Left ventricle myocardium inferior (tissue), 1 donor: ENCODE data around the gene PLD5. TPM values are rescaled to one million over a fixed set of nuclear protein-coding genes. Genes with fewer than 3 reads are reported as not detected.
"Not testable (repeated sequence)": the region's sequence is repeated elsewhere in the genome, so short reads cannot be mapped to it uniquely, and the experiment has no call there.

Experiments used
- DNase-seq: peaks from one replicate; pipeline ENCODE4 v3.0.0-alpha.2; 2020
- H3K27ac ChIP-seq: fragments of 200-600 bp; replicated peaks from 2 replicates; pipeline ENCODE4 v1.8.0; 2021
- H3K27me3 ChIP-seq: fragments of 200-600 bp; 2 replicates; pipeline ENCODE4 v1.8.0; 2021; ENCODE audit warnings: low read depth
- H3K36me3 ChIP-seq: fragments of 200-600 bp; 2 replicates; pipeline ENCODE4 v1.8.0; 2021
- H3K4me1 ChIP-seq: fragments of 200-600 bp; 2 replicates; pipeline ENCODE4 v1.8.0; 2021
- H3K4me3 ChIP-seq: fragments of 200-600 bp; 2 replicates; pipeline ENCODE4 v1.8.0; 2021; ENCODE audit warnings: mild to moderate bottlenecking, moderate library complexity
- H3K9me3 ChIP-seq: fragments of 200-600 bp; replicated peaks from 2 replicates; pipeline ENCODE4 v1.8.0; 2021
- CTCF ChIP-seq: fragments of 200-600 bp; IDR thresholded peaks from 2 replicates; pipeline ENCODE4 v1.8.0; 2021; ENCODE audit warnings: antibody characterized with exemption, mild to moderate bottlenecking, borderline replicate concordance
- intact Hi-C: fragments of 100-400 bp; cut with micrococcal nuclease; formaldehyde crosslinking; loops from one replicate; pipeline ENCODE4 v1.11.0; 2022
- total RNA-seq: library from RNA; stranded (reverse); fragmentation: NEBNext Ultra II Directional; extraction: Animal tissue kit (Norgen Biotek cat#: 25700); gene quantifications from one replicate; pipeline ENCODE4 v1.2.1, GENCODE V29; 2021
- donor health status: DM: no; HTN: yes; CAD: no; lungs with severe emphysema.

The PLD5 gene
- total RNA-seq, 1 donor from 2014 or later: 0.11 TPM

- H3K27me3 ChIP-seq: peaks cover 5% of the 10 kb centered on the region
- no peak overlapping the region for H3K4me3 ChIP-seq
- no peak overlapping the region for H3K27ac ChIP-seq
- DNase-seq: no peak
- intact Hi-C loops: no loop called here
- no peaks in the 10 kb centered on the region for H3K9me3 ChIP-seq
- no peaks in the 10 kb centered on the region for H3K4me1 ChIP-seq
- TF ChIP-seq CTCF: no peak
- H3K36me3 ChIP-seq: no peaks in the 10 kb centered on the region
Observed at GRCh38 chr1:242187816-242188215, 336.7 kb downstream of the PLD5 start.

DNA sequence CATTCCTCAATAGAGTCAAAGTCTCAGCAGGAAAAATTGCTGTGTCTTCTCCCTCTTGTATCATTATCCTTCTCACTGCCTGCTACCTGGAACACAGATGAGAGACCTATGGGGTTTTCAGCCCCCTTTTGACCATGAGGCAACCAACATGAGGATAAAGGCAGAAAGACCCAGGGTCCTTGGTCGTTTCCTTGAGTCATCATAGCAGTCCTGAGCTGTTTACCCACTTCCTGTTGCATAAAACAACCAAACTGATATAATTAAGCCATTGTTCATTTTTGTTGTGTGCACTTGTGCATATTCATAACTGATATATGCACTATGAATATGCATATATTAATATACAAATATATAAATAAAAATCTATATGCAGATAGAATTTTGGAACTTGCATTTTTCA, 337.3 kb downstream of the PLD5 start:
- Histone ChIP-seq H3K36me3 (no peaks in the 10 kb centered on the region), H3K4me1 (no peaks in the 10 kb centered on the region), H3K27me3 (peaks cover 5% of the 10 kb centered on the region), H3K9me3 (no peaks in the 10 kb centered on the region), H3K27ac (no peak overlapping the region), H3K4me3 (no peak overlapping the region)
- intact Hi-C loops: no loop called here
- no peak for TF ChIP-seq CTCF
- DNase-seq: no peak

DNA sequence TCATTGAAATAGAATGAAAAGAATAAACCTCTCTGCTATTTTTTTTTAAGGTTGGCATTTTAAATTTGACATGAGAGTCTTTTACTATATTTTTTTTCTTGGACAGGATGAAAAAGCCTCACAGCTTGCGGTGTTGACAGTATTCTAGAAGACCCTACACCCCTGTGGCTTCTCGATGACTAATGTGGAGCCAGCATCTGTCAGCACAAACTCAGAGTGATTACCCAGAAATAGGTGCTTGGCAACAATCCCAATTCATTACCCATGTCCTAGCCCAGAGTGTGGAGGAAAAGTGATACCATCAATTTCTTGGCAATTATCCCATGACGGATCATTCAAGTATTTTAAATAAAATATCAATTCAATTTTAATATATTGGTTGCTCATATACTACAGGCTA, 338.8 kb downstream of the PLD5 start:
- intact Hi-C loops: no loop called here
- TF ChIP-seq CTCF: no peak
- H3K27ac ChIP-seq: no peak overlapping the region
- H3K9me3 ChIP-seq: no peaks in the 10 kb centered on the region
- H3K4me3 ChIP-seq: no peak overlapping the region
- H3K27me3 ChIP-seq: peaks cover 5% of the 10 kb centered on the region
- H3K36me3 ChIP-seq: no peaks in the 10 kb centered on the region
- no peak for DNase-seq
- no peaks in the 10 kb centered on the region for H3K4me1 ChIP-seq

GRCh38 chr1:242184955-242185354, 339.5 kb downstream of the PLD5 start:
- intact Hi-C loops: no loop called here
- Histone ChIP-seq H3K27ac (no peak overlapping the region), H3K9me3 (no peaks in the 10 kb centered on the region), H3K27me3 (peaks cover 5% of the 10 kb centered on the region), H3K4me3 (no peak overlapping the region), H3K4me1 (no peaks in the 10 kb centered on the region), H3K36me3 (no peaks in the 10 kb centered on the region)
- DNase-seq: no peak
- TF ChIP-seq CTCF: no peak

- DNase-seq, H3K36me3 ChIP-seq, intact Hi-C loops: not testable (repeated sequence)
Observed at GRCh38 chr1:242179767-242180166, 344.7 kb downstream of the PLD5 start.

DNA sequence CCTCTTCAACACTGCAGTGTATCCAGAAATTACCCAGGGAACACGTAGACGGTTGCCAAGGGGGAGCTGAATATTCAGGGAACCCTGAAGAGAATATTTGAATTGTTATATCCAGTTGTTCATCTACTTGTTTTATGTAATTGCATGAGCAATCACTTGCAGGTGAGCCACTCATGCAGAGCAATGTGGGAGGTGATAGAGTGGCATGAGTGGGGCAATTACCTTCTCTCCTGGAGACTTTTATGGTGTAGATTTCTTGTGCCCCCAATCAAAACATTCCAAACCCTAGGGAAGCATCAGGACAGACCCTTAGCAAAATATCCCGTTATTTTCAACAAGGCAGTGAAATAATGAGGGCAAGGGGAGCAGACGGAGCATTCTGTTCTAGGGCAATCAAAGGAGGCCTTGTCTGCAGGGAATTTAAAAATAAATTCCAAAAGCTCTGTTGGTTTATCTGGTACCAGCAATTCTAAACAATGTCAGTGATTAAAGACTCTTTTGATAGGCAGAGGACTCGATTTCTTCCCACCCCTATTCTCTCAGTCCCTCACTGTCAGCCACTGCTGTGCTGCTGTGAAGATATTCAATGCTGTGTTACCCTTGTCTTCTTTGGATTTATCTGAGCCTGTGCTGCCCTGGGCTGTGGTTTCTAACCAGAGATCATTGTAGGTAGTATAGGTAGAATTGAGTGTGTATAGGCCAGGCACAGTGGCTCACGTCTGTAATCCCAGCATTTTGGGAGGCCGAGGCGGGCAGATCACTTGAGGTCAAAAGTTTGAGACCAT, 345.4 kb downstream of the PLD5 start:
- Histone ChIP-seq H3K4me1 (no peaks in the 10 kb centered on the region), H3K27me3 (no peaks in the 10 kb centered on the region), H3K4me3 (no peak overlapping the region), H3K9me3 (peaks cover 28% of the 10 kb centered on the region), H3K36me3 (no peaks in the 10 kb centered on the region), H3K27ac (no peak overlapping the region)
- DNase-seq: no peak
- intact Hi-C loops: no loop called here
- no peak for TF ChIP-seq CTCF

More at GRCh38 chr1:242179767-242180166, 344.7 kb downstream of the PLD5 start:
- not testable (repeated sequence) for H3K4me1 ChIP-seq, H3K27me3 ChIP-seq, H3K4me3 ChIP-seq, H3K27ac ChIP-seq
- H3K9me3 ChIP-seq: peaks cover 27% of the 10 kb centered on the region
